ENCODE measurements around the gene AMN1. TPM values are rescaled to one million over a fixed set of nuclear protein-coding genes. Genes with fewer than 3 reads are reported as not detected.

AMN1 gene
- total and polyA plus RNA-seq, 2 of the 13 experiments (the other 11 are each of a cell fraction or from before 2014, with no cell fraction given) = 7.5 to 26.5 TPM

GRCh38 chr12:31715283-31715825 lies 13.5 kb downstream of the AMN1 start (continued):
- TF ChIP-seq ZNF234 (CRISPR knock-in tag; conservative IDR thresholded peaks at IDR 0.05) (no peak), ELF1 (CRISPR knock-in tag; IDR thresholded peaks at IDR 0.05) (peak; percentile 81), DMAP1 (CRISPR knock-in tag; IDR thresholded peaks at IDR 0.05) (no peak; the same call in 1 of the 2 replicates), ZNF709 (CRISPR knock-in tag; IDR thresholded peaks at IDR 0.05) (no peak), IRF9 (CRISPR knock-in tag; IDR thresholded peaks at IDR 0.05; ENCODE audit: borderline replicate concordance) (no peak), ZNF138 (CRISPR knock-in tag; IDR thresholded peaks at IDR 0.05; ENCODE audit: low read depth) (no peak), ZNF350 (CRISPR knock-in tag; IDR thresholded peaks at IDR 0.05; ENCODE audit: borderline replicate concordance, low read depth) (no peak), ZNF761 (CRISPR knock-in tag; conservative IDR thresholded peaks at IDR 0.05) (no peak), RXRB (CRISPR knock-in tag; IDR thresholded peaks at IDR 0.05; ENCODE audit: borderline replicate concordance) (no peak), ERF (CRISPR knock-in tag; IDR thresholded peaks at IDR 0.05) (no peak), DR1 (CRISPR knock-in tag; IDR thresholded peaks at IDR 0.05) (no peak), ZNF556 (CRISPR knock-in tag; IDR thresholded peaks at IDR 0.05; ENCODE audit: borderline replicate concordance) (no peak), ZNF574 (CRISPR knock-in tag; IDR thresholded peaks at IDR 0.05) (no peak), ZNF558 (CRISPR knock-in tag; IDR thresholded peaks at IDR 0.05; ENCODE audit: borderline replicate concordance) (no peak), MIER2 (CRISPR knock-in tag; IDR thresholded peaks at IDR 0.05) (no peak), TEAD3 (CRISPR knock-in tag; optimal IDR thresholded peaks at IDR 0.05; ENCODE audit: borderline replicate concordance) (peak; percentile 70), ZFP82 (CRISPR knock-in tag; IDR thresholded peaks at IDR 0.05; ENCODE audit: borderline replicate concordance) (no peak), ZMYM2 (CRISPR knock-in tag; IDR thresholded peaks at IDR 0.05) (no peak), ZNF639 (CRISPR knock-in tag; conservative IDR thresholded peaks at IDR 0.05) (no peak), TRAFD1 (CRISPR knock-in tag; IDR thresholded peaks at IDR 0.05; ENCODE audit: borderline replicate concordance) (no peak), EP300 (IDR thresholded peaks at IDR 0.05; ENCODE audit: low read depth in 2 of 2, low read length in 2 of 2) (peak in 1 of 2 experiments; percentile 67; a peak in 1 of 4 replicates), EP300 (CRISPR knock-in tag; IDR thresholded peaks at IDR 0.05; ENCODE audit: borderline replicate concordance) (no peak)

Measured in HepG2 (cell line).